Right atrium auricular region (tissue), 2 donors: ENCODE data around the gene OR52A5. TPM values are rescaled to one million over a fixed set of nuclear protein-coding genes. Genes with fewer than 3 reads are reported as not detected.

Experiments
- total RNA-seq, 2 donors: library from RNA; depleted of rRNA; stranded (reverse); fragments of >200 nt; gene quantifications; one replicate each; pipeline ENCODE4 v1.1.0, GENCODE V29; 2016

The OR52A5 gene
- total RNA-seq, 2 donors from 2014 or later, result not detected

Other genes with a start within 250 kb of the OR52A5 start
- gene OR51A7, start 234.6 kb downstream of the OR52A5 start, total RNA-seq, result not detected
- gene OR51G2, start 219.0 kb downstream of the OR52A5 start, total RNA-seq, result not detected
- not detected for gene OR51G1, start 214.0 kb downstream of the OR52A5 start, total RNA-seq
- gene OR51A4, start 190.8 kb downstream of the OR52A5 start, total RNA-seq, result not detected
- gene OR51A2, start 182.6 kb downstream of the OR52A5 start, total RNA-seq, result not detected
- not detected for gene OR51L1, start 143.5 kb downstream of the OR52A5 start, total RNA-seq
- gene OR52J3, start 91.8 kb downstream of the OR52A5 start, total RNA-seq, result not detected
- not detected for gene OR52E2, start 78.7 kb downstream of the OR52A5 start, total RNA-seq
- not detected for gene OR52E1, start 68.8 kb downstream of the OR52A5 start, total RNA-seq
- gene OR52A1, start 16.4 kb upstream of the OR52A5 start, total RNA-seq, result not detected
- gene OR51V1, start 62.3 kb upstream of the OR52A5 start, total RNA-seq, result not detected
- 1,000 to 10,000 TPM; 1,514 to 1,650 TPM for gene HBB, start 88.7 kb upstream of the OR52A5 start, total RNA-seq
- gene HBD, start 96.1 kb upstream of the OR52A5 start, total RNA-seq, result 1 to 10 TPM; 2.1 to 2.4 TPM
- not detected for gene HBG1, start 111.5 kb upstream of the OR52A5 start, total RNA-seq
- under 1 TPM in 1 of 2 donors, not detected in 1; 0.90 TPM for gene HBG2, start 116.4 kb upstream of the OR52A5 start, total RNA-seq
- gene HBE1, start 131.6 kb upstream of the OR52A5 start, total RNA-seq, result not detected
- gene OR51B4, start 163.6 kb upstream of the OR52A5 start, total RNA-seq, result not detected
- gene OR51B2, start 185.9 kb upstream of the OR52A5 start, total RNA-seq, result not detected
- not detected for gene OR51B5, start 205.2 kb upstream of the OR52A5 start, total RNA-seq
- not detected for gene OR51B6, start 213.2 kb upstream of the OR52A5 start, total RNA-seq
- not detected for gene OR51M1, start 245.5 kb upstream of the OR52A5 start, total RNA-seq